GM23338 (cell line): Measurements from ENCODE around the gene F8. TPM values are rescaled to one million over a fixed set of nuclear protein-coding genes. Genes with fewer than 3 reads are reported as not detected.

ENCODE experiments used
- ATAC-seq: fragments of 200-7000 bp; cut with Tn5 transposase; 3 replicates; pipeline ENCODE4 v1.9.1; 2020
- DNase-seq: peaks from one replicate; pipeline ENCODE4 v3.0.0-alpha.2; 2015; ENCODE audit warnings: low spot score
- H2AFZ ChIP-seq: fragments of 200-600 bp; sonication (generic); 2 replicates; pipeline ENCODE4 v1.8.0; 2016; ENCODE audit warnings: antibody characterized with exemption, mild to moderate bottlenecking, moderate library complexity
- H3F3A ChIP-seq: fragments of 200-600 bp; sonication (generic); replicated peaks from 2 replicates; pipeline ENCODE4 v1.8.0; 2017; ENCODE audit warnings: antibody characterized with exemption, mixed run types, low read depth
- H3K27ac ChIP-seq: fragments of 200-600 bp; sonication (generic); 2 replicates; pipeline ENCODE4 v1.6.1; 2016; ENCODE audit warnings: low read depth
- H3K27me3 ChIP-seq: fragments of 200-600 bp; sonication (generic); 2 replicates; pipeline ENCODE4 v1.8.0; 2016; ENCODE audit warnings: mild to moderate bottlenecking, mixed run types, moderate library complexity; ENCODE audit not compliant: insufficient read depth
- H3K36me3 ChIP-seq: fragments of 200-600 bp; sonication (generic); 2 replicates; pipeline ENCODE4 v1.8.0; 2016; ENCODE audit warnings: mild to moderate bottlenecking; ENCODE audit not compliant: insufficient read depth
- H3K4me1 ChIP-seq: fragments of 200-600 bp; sonication (generic); 2 replicates; pipeline ENCODE4 v1.8.0; 2016; ENCODE audit warnings: mild to moderate bottlenecking, moderate library complexity; ENCODE audit not compliant: insufficient read depth
- H3K4me2 ChIP-seq: fragments of 200-600 bp; sonication (generic); 2 replicates; pipeline ENCODE4 v1.7.1; 2017; ENCODE audit warnings: mixed run types
- H3K4me3 ChIP-seq: fragments of 200-600 bp; sonication (generic); 2 replicates; pipeline ENCODE4 v1.6.1; 2016; ENCODE audit warnings: mixed run types
- H3K79me2 ChIP-seq: fragments of 200-600 bp; sonication (generic); replicated peaks from 2 replicates; pipeline ENCODE4 v1.8.0; 2017; ENCODE audit warnings: mild to moderate bottlenecking; ENCODE audit not compliant: insufficient read depth
- H3K9me2 ChIP-seq: fragments of 200-600 bp; sonication (generic); 2 replicates; pipeline ENCODE4 v1.8.0; 2017; ENCODE audit not compliant: insufficient read depth
- H4K20me1 ChIP-seq: fragments of 200-600 bp; sonication (generic); replicated peaks from 2 replicates; pipeline ENCODE4 v1.8.0; 2017; ENCODE audit warnings: mild to moderate bottlenecking; ENCODE audit not compliant: insufficient read depth
- H3K27ac Mint-ChIP-seq: 2 replicates; pipeline ENCODE4 v1.8.0; 2020; ENCODE audit warnings: inconsistent platforms, mild to moderate bottlenecking, moderate library complexity, mixed read lengths
- H3K27me3 Mint-ChIP-seq: 3 replicates; pipeline ENCODE4 v1.8.0; 2022; ENCODE audit warnings: low read depth, mild to moderate bottlenecking, moderate library complexity, mixed read lengths, inconsistent platforms; ENCODE audit not compliant: insufficient read depth, poor library complexity
- H3K36me3 Mint-ChIP-seq: 3 replicates; pipeline ENCODE4 v1.8.0; 2021; ENCODE audit warnings: low read depth, mild to moderate bottlenecking, inconsistent platforms, moderate library complexity, mixed read lengths
- H3K4me1 Mint-ChIP-seq: 3 replicates; pipeline ENCODE4 v1.8.0; 2020; ENCODE audit warnings: mild to moderate bottlenecking, inconsistent platforms, mixed read lengths
- H3K4me3 Mint-ChIP-seq: 3 replicates; pipeline ENCODE4 v1.8.0; 2021; ENCODE audit warnings: moderate library complexity, mild to moderate bottlenecking, inconsistent platforms, mixed read lengths
- H3K9me3 Mint-ChIP-seq: 3 replicates; pipeline ENCODE4 v1.8.0; 2020; ENCODE audit warnings: moderate library complexity, mild to moderate bottlenecking, inconsistent platforms, mixed read lengths
- ETS1 ChIP-seq: IDR thresholded peaks from 2 replicates; pipeline ENCODE4 v1.6.1; 2016; ENCODE audit warnings: antibody characterized with exemption
- EZH2 ChIP-seq: fragments of 200-600 bp; sonication (generic); IDR thresholded peaks from one replicate; pipeline ENCODE4 v1.8.0; 2017; ENCODE audit warnings: antibody characterized with exemption, mild to moderate bottlenecking, low read depth; ENCODE audit not compliant: unreplicated experiment
- EZH2phosphoT487 ChIP-seq: fragments of 200-600 bp; sonication (generic); IDR thresholded peaks from one replicate; pipeline ENCODE4 v1.8.1; 2018; ENCODE audit warnings: antibody characterized with exemption; ENCODE audit not compliant: unreplicated experiment
- JUNB ChIP-seq: IDR thresholded peaks from one replicate; pipeline ENCODE4 v1.6.1; 2016; ENCODE audit warnings: antibody characterized with exemption; ENCODE audit not compliant: unreplicated experiment
- NANOG ChIP-seq: IDR thresholded peaks from 2 replicates; pipeline ENCODE4 v1.6.1; 2016; ENCODE audit warnings: antibody characterized with exemption, borderline replicate concordance
- REST ChIP-seq: IDR thresholded peaks from one replicate; pipeline ENCODE4 v1.6.1; 2018; ENCODE audit warnings: antibody characterized with exemption; ENCODE audit not compliant: unreplicated experiment
- STAT1 ChIP-seq: IDR thresholded peaks from one replicate; pipeline ENCODE4 v1.6.1; 2016; ENCODE audit warnings: antibody characterized with exemption; ENCODE audit not compliant: unreplicated experiment
- ZNF114 ChIP-seq: fragments of 250-450 bp; sonication (Bioruptor Pico); IDR thresholded peaks from 2 replicates; pipeline ENCODE4 v1.5.0; 2020; ENCODE audit warnings: mild to moderate bottlenecking, moderate library complexity
- ZNF462 ChIP-seq: fragments of 250-450 bp; sonication (Bioruptor Pico); IDR thresholded peaks from 2 replicates; pipeline ENCODE4 v1.5.0; 2020; ENCODE audit warnings: mild to moderate bottlenecking, moderate library complexity
- polyA plus RNA-seq: library from polyadenylated mRNA; unstranded; fragments of >200 nt; fragmentation: Nextera tagmentation; extraction: Ambion mirVana; gene quantifications from 2 replicates; pipeline ENCODE4 v1.2.1, GENCODE V29; 2016
- total RNA-seq: library from RNA; depleted of rRNA; stranded (reverse); fragments of >200 nt; shearing (Covaris generic); gene quantifications from 2 replicates; pipeline ENCODE4 v1.2.3, GENCODE V29; 2014
- TF ChIP-seq, protein P1 (sequence below), 2 experiments: fragments of 200-600 bp in 1 of 2; sonication (generic) in 1 of 2; conservative IDR thresholded peaks; 2 replicates each; pipeline versions ENCODE4 v1.5.1 to v1.6.1; 2016 to 2017; ENCODE audit warnings: antibody characterized with exemption in 2 of 2, low read depth in 2 of 2, mild to moderate bottlenecking in 2 of 2, moderate library complexity in 1 of 2

F8 gene
- total and polyA plus RNA-seq, 2 experiments from 2014 or later: 0.70 to 1.8 TPM

- TF ChIP-seq ZNF462 (no peak), ETS1 (no peak), JUNB (no peak), STAT1 (no peak), EZH2phosphoT487 (no peak), NANOG (no peak), ZNF114 (CRISPR knock-in tag) (no peak)
These were observed 47.5 kb upstream of the F8 start (continued) for GRCh38 chrX:155070038-155070437.

DNA sequence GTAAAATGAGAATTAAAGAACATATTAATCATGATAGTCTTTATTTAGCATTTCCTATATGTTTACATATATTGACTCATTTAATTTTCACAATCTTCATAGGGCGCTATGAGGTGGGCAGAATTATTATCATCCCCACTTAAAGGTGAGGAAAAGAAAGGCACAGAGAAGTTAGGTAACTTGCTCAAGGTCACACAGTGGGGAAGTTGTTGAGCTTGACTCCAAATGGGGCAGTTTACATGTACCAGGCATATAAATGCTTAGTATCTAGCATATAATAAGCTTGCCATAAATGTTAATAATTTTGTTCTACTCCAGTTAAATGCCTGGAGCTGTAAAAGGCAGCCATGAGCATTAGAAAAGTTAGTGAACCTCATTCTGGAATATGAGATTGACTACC lies 46.9 kb upstream of the F8 start:
- H3K9me3 Mint-ChIP-seq: no peaks in the 10 kb centered on the region

More for the DNA sequence above, 46.9 kb upstream of the F8 start:
- ATAC-seq: no peak
- Histone ChIP-seq H4K20me1 (no peaks in the 10 kb centered on the region), H3K4me2 (peak overlapping the region; percentile 84), H3K9me2 (no peaks in the 10 kb centered on the region), H2AFZ (no peak overlapping the region), H3K4me3 (peak overlapping the region; percentile 79; the same call in 1 of the 2 replicates), H3K27ac (no peak overlapping the region), H3K79me2 (peaks cover 19% of the 10 kb centered on the region), H3F3A (no peaks in the 10 kb centered on the region), H3K27me3 (no peaks in the 10 kb centered on the region), H3K4me1 (no peaks in the 10 kb centered on the region; the same call in 1 of the 2 replicates), H3K36me3 (no peaks in the 10 kb centered on the region)
- no peaks in the 10 kb centered on the region for H3K27me3 Mint-ChIP-seq
- no peaks in the 10 kb centered on the region; the same call in 1 of the 3 replicates for H3K4me1 Mint-ChIP-seq
- no peak for DNase-seq
- TF ChIP-seq JUNB (no peak), STAT1 (no peak), EZH2 (no peak), ETS1 (no peak), REST (no peak)
- TF ChIP-seq, protein P1, sequence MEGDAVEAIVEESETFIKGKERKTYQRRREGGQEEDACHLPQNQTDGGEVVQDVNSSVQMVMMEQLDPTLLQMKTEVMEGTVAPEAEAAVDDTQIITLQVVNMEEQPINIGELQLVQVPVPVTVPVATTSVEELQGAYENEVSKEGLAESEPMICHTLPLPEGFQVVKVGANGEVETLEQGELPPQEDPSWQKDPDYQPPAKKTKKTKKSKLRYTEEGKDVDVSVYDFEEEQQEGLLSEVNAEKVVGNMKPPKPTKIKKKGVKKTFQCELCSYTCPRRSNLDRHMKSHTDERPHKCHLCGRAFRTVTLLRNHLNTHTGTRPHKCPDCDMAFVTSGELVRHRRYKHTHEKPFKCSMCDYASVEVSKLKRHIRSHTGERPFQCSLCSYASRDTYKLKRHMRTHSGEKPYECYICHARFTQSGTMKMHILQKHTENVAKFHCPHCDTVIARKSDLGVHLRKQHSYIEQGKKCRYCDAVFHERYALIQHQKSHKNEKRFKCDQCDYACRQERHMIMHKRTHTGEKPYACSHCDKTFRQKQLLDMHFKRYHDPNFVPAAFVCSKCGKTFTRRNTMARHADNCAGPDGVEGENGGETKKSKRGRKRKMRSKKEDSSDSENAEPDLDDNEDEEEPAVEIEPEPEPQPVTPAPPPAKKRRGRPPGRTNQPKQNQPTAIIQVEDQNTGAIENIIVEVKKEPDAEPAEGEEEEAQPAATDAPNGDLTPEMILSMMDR (conservative IDR thresholded peaks at IDR 0.05; ENCODE audit: low read depth in 2 of 2): no peak
- peak overlapping the region; percentile 79 for H3K4me3 Mint-ChIP-seq
- H3K27ac Mint-ChIP-seq: no peak overlapping the region
- H3K36me3 Mint-ChIP-seq: peaks cover 14% of the 10 kb centered on the region; the same call in 2 of the 3 replicates
